ENCODE measurements around the gene CPEB1.

DNA sequence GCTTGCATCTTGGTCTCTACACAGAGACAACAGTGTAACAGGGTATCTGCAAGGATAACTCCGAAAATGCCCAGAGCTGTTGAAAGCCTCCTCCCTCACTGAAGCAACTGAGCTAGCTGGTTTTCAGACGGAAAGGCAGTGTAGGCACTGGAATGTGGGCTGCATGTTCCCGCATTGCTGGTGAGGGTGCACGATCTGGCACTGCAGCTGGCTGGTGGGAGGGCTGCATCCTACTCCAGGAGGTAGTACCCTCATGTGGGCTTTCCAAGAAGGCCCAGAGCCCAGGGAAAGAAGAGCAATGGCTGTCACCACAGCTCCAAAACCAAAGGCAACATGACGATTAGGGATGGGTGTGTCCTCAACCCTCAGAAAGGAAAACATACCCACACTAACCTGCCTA lies 78.2 kb downstream of the CPEB1 start:
- TF ChIP-seq EP300 (IDR thresholded peaks at IDR 0.05; ENCODE audit: borderline replicate concordance) = no peak
- no peak for TF ChIP-seq CEBPB (IDR thresholded peaks at IDR 0.05)
- no peak for TF ChIP-seq CREB1 (IDR thresholded peaks at IDR 0.05; ENCODE audit: low read depth)
- no peak for TF ChIP-seq EGR1 (IDR thresholded peaks at IDR 0.05)
- TF ChIP-seq USF1 (IDR thresholded peaks at IDR 0.05) = no peak
- no peak for TF ChIP-seq ZBTB7A (IDR thresholded peaks at IDR 0.05; ENCODE audit: low read depth)
